ENCODE data around the gene HHATL.

Gene HHATL

GRCh38 chr3:42696356-42697288 lies 6.0 kb downstream of the HHATL start:
- DNase-seq = no peak

DNA sequence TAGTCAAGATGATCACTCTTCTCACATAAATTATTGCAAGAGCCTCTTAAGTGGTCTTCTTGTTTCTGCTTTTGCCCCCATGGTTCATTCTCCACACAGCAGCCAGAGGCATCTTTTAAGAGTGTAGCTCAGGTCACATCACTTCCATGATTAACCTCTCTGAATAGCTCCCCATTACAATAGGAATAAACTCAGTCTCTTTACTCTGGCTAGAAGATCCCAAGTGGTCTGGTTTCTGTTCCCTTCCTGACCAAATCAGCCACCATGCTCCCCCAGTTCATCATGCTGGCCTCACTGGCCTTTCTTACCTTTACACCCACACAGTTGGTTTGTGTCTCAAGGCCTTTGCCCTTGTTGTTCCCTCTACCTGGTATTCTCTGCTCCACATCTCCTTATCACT lies 8.2 kb downstream of the HHATL start:
- no peak for DNase-seq

DNA sequence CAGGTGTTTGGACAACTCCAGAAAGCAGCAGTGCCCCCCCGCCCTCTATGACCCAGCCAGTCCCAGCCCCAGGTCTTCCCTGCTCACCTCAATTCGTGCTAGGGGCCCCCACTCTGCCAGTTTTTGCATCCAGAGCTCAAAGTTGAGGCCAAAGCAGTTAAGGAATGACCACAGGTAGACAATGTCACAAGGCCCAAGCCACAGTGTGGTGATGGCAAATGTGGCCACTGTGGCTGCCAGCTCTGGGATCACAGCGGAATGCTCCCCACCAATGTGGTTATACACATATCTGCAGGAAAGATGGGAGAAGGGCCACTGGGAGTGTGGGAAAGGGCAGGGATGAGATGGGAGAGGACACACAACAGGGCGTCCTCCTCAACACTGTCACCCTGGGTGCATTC lies 9.1 kb downstream of the HHATL start:
- no peak for DNase-seq

- no peak for DNase-seq
Observed at GRCh38 chr3:42692667-42693529, 9.7 kb downstream of the HHATL start.

- no peak for DNase-seq
Observed at GRCh38 chr3:42691816-42692666, 10.6 kb downstream of the HHATL start.

GRCh38 chr3:42690766-42691680 lies 11.6 kb downstream of the HHATL start:
- DNase-seq = no peak

DNA sequence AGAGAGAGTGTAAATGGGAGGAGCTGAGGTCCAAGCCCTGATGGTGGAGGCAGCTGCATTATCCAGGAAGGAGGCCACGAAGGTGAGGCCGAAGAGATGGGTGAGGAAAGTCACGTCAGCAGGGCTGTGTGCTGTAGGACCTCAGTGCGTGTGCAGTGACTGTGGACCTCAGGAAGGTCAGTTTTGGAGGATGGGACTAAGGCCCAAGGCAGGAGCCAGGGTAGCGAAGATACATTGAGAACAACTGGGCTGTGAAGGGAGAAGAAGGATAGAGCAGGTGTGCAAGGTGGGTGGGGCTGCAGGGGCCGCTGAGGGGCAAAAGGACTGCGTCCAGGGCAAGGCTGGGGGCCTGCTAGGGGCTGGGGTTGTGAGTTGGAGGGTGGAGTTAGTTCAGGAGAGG lies 12.4 kb downstream of the HHATL start:
- DNase-seq = no peak

- no peak for DNase-seq
Observed at GRCh38 chr3:42689421-42690014, 13.1 kb downstream of the HHATL start.

- no peak for DNase-seq
Observed at GRCh38 chr3:42688487-42689420, 13.8 kb downstream of the HHATL start.

DNA sequence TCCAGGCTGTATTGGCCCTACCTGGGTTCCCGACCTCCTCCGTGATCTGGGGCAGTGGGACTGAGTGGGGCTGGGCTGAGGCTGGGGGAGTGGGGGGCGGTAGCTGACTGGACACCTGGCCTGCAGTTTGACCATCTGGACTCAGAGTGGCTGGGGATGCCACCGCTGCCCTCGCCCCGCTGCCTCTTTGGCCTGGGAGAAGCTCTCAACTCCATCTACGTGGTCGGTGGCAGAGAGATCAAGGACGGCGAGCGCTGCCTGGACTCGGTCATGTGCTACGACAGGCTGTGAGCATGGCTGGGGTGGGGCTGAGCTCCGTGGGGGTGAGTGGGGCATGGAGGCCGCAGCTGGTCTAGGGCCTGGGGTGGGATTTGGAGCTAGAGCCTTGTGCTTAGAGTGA lies 14.6 kb downstream of the HHATL start:
- DNase-seq = no peak

DNA sequence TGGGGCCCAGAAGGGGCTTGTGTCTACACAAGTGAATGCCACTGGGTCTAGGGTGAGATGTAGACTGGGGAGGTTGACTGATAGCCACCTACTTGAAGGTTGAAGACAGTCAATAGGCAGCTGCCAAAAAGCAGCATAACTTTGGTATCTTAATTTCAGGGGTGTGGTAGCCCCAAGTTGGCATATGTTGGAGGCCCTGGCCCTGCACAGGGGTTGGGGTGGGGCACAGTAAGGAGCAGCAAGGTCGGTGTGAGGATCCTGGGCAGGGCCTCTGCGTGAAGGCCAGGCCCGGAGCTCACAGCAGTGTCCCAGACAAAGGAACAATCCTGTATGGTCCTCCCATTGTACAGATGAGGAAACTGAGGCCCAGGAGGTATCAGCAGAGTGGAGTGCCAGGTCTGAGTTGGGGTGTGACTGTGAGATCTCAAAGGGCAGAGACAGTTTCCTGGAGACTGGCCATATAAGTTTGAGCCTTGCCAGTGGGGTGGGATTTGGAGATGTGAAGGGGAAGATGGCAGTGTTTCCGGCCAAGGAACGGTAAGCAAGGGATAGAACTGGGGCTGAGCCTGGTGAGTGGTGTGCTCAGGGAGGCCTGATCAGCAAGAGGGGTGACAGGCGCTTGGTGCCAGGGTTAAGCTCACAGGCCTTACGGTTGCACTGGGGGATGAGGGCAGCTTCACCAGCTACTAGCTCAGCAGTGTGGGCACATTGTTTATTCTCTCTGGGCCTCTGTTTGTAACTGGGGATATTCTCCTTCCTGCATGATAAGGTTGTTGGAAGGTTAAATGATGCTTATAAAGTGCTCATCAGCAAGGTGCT lies 15.6 kb downstream of the HHATL start:
- DNase-seq = no peak

- no peak for DNase-seq
Observed at GRCh38 chr3:42685891-42686820, 16.4 kb downstream of the HHATL start.

DNA sequence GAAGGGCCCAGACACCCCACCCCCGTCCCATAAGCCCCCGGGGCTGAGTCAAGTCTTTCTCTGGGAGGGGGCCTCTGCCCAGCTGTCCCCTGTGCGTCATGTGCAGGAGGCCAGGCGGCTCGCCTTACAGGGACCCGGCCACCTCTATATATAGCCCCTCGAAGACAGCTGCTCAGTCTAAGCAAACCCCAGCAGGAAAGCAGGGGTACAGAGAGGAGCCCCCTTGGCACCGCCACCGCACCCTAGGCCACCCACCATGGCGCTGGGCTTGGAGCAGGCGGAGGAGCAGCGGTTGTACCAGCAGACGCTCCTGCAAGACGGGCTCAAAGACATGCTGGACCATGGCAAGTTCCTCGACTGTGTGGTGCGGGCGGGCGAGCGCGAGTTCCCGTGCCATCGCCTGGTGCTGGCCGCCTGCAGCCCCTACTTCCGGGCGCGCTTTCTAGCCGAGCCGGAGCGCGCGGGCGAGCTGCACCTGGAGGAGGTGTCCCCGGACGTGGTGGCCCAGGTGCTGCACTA lies 17.2 kb downstream of the HHATL start, which contains the start of gene KLHL40:
KLHL40 (plus strand) TSS at position 175 of the 519 bp plus-strand sequence; CDS start at position 257, 82 bp downstream.
- DNase-seq = no peak

DNA sequence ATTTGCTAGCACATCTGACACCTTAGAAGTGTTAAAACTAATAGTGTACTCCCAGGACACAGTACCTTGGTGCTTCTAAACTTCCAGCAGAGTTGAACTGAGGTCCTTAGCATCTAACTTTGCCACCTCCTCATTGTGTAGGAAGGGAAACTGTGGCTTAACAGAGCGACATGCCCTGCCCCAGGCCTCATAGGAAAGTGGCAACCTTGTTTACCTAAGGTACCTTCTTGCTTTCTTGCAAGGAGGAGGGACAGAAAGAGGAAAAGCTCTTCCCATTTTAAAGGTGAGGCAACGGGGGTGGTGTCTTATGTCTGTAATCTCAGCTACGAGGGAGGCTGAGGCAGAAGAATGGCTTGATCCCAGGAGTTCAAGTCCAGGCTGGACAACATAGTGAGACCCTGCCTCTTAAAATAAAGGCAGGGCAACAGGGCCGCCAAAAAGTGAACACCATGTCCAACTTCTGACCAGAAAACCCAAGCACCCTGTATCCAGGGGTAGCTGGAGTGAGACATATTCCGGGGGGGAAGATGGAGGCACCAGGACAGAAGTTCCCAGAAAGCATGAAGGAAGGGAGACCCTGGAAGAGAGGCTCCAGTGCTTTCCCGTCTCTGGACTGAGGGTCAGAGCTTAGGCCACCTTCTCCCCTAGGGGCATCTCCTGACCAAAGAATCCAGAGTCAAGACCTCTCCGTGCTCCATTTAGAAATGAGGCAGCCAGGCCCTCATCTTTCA lies 17.8 kb downstream of the HHATL start:
- no peak for DNase-seq

DNA sequence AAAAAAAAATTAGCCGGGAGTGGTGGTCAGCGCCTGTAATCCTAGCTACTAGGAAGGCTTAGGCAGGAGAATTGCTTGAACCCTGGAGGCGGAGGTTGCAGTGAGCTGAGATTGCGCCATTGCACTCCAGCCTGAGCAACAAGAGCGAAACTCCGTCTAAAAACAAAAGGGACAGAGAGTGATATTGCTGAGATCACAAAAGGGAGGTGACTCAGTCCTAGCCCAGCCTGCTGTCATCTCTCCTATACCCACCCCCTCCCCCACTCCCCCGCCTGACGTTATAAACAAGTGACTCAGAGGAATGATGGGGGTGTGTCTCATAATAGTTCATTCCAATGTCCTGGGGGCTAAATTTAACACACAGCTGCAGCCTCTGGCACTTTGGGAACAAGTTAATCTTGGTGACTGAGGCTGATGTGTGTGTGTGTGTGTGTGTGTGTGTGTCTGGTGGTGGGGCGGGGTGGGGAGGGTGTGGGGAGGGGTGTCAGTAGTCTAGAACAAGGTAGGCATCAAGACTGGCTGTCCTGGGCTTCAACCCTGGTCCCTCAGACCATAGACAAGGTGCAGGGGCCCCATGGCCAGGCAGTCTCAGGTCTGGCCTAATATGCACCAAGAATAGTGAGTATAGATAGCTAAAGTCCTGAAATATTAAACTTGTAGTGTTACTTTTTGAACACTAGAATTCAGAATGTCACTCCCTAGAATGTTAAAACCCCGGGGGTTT lies 18.6 kb downstream of the HHATL start:
- no peak for DNase-seq

Data from NCI-H1105 treated with DMSO at 0.1 percent for 48 hours (cell line).